Activated naive CD4-positive, alpha-beta T cell treated with anti-CD3 and anti-CD28 coated beads, Interleukin-2, amount 50 U/mL, for 16 hours (primary cell): ENCODE data around the gene FTL.

Experiments used
- DNase-seq: peaks from one replicate; pipeline ENCODE4 v3.0.0-alpha.2; 2020

FTL gene

GRCh38 chr19:48966541-48967345, 1.6 kb downstream of the FTL start:
- no peak for DNase-seq

- no peak for DNase-seq
Measured at GRCh38 chr19:48967346-48968178, 2.5 kb downstream of the FTL start.

- no peak for DNase-seq
Measured at GRCh38 chr19:48968179-48968661, 3.1 kb downstream of the FTL start.

GRCh38 chr19:48968813-48969218, 3.7 kb downstream of the FTL start:
- no peak for DNase-seq

GRCh38 chr19:48969276-48970138, 4.4 kb downstream of the FTL start:
- DNase-seq, result no peak

- no peak for DNase-seq
Measured at GRCh38 chr19:48970139-48970766, 5.1 kb downstream of the FTL start.

- peak; percentile 87 for DNase-seq
Measured at GRCh38 chr19:48970923-48971395, 5.8 kb downstream of the FTL start.

- peak; percentile 40 for DNase-seq
Measured at GRCh38 chr19:48975947-48976847, 11.1 kb downstream of the FTL start.

- no peak for DNase-seq
Measured at GRCh38 chr19:48977061-48977460, 12.0 kb downstream of the FTL start.

- no peak for DNase-seq
Measured at GRCh38 chr19:48982280-48982679, 17.2 kb downstream of the FTL start.

GRCh38 chr19:48985711-48986110, 20.6 kb downstream of the FTL start:
- DNase-seq, result no peak

GRCh38 chr19:48986211-48986610, 21.1 kb downstream of the FTL start:
- no peak for DNase-seq

- DNase-seq, result no peak
Measured at GRCh38 chr19:48987323-48987722, 22.2 kb downstream of the FTL start.

- DNase-seq, result no peak
Measured at GRCh38 chr19:48988286-48988685, 23.2 kb downstream of the FTL start.

- no peak for DNase-seq
Measured at GRCh38 chr19:48988860-48989259, 23.8 kb downstream of the FTL start.

- no peak for DNase-seq
Measured at GRCh38 chr19:48989701-48990291, 24.7 kb downstream of the FTL start.

GRCh38 chr19:48990400-48990799, 25.3 kb downstream of the FTL start:
- DNase-seq, result no peak

GRCh38 chr19:48991011-48991609, 26.0 kb downstream of the FTL start:
- no peak for DNase-seq

- no peak for DNase-seq
Measured at GRCh38 chr19:48991873-48992580, 26.9 kb downstream of the FTL start.
